ENCODE results near the gene KCNMB1.
"Not testable (repeated sequence)": the region's sequence is repeated elsewhere in the genome, so short reads cannot be mapped to it uniquely, and the experiment has no call there.

Gene KCNMB1

DNA sequence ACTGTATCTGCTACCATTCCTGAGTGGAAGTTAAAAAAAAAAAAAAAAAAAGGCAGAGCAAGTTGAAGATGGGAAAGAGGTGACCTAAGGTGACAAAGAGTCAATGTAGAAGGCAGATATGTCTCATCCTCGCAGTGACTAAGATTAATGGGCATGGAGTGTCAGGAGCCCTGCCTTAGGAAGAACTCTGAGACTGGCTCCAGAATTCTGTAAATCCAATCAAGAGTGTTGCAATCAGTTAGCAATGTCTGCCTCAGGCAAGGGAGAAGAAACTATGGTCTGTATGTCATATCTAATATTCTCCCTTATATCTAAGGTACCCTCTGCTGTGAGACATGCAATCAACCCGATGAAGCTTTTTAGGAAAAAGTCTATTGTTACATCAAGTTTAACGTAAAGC is 24.7 kb upstream of the KCNMB1 start:
- no peak for DNase-seq

DNA sequence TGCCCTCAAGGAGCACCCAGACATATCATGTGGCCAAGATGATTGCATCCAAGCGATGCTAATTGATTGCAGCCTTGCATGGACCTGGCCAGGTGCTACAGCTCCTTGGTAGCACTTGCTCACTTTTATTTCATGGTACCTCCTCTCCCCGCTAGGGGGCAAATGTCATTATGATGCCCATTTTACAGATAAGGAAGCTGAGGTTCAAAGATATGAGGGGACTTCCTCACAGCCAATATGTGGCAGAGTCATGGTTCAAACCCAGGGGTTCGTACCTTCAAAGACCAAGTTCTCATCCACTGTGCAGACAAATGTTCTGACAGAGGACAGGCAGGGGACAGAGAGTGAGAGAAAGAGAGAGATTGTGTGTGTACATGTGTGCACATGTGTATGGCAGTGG is 21.9 kb upstream of the KCNMB1 start:
- DNase-seq: no peak

DNA sequence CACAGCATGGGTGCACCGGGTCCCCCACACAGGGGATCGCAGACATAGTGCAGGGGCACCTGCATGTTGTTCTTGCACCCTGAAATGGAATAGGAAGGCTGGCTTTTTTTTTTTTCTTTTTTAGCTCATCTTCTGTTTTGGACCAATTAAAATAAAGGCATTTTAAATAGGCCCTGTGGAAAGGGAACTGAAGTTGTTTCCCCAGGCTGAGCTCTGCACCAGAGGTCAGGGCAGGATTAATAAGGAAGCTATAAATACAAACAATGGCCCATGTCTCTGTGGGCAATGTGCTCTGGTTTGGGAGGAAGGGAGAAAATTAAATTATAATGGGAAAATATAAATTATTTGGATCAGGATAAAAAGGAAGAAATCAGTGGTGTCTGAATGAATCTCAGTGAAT is 21.2 kb upstream of the KCNMB1 start:
- no peak for DNase-seq

DNA sequence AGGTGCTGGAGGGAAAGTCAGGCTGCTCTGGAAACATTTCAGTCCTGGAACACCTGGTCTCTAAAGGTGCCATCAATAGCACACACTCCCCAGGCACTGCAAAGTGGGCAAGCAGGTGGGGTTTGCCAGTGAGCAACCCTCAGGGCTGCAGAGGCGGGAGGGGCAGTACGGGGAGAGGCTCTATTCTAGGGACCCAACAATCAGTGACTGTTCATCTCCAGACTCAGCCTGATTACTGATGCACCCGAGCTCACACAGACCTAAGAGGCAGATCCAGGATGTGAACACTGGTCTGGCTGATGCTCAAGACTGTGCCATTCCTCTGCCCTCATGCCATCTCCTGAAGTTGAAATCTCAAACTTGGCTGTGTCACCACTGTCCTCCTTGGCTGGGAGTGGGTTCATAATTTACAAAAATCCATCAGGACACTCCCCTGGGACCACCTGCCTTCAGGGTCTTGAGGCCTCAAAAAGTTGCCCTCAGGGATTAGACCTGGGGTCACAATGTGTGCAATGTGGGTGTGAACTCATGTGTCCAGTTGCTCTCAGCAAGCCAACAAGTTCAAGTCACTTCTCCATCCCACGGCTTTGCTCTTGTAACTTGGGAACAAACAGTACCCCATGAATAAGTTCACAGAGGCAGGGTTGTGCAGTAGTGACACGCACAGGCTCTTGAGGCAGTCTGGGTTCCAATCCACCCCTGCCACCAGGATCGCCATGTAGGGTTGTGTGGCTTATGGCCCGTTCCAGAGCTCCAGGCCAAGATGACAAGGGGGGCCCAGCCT is 19.9 kb upstream of the KCNMB1 start:
- DNase-seq: no peak

DNA sequence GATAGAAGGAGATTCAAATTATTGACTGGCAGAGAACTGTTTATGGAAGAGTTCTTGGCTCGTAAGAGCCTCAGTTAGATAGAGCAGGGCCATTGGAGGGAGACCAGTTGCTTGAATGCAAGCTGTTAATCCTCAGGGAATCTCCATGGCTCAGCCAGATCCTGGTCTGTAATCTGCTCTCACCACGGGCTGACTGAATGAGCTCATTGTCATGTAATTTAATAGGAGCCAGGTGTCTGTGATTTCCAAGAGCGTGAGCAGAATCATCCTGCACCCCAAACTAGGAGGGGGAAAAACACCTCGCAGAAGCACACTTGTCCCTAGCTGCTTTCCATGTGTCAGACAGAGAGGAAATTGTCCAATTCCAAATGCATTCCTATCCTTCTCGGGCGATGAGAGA is 19.1 kb upstream of the KCNMB1 start:
- no peak for DNase-seq

DNA sequence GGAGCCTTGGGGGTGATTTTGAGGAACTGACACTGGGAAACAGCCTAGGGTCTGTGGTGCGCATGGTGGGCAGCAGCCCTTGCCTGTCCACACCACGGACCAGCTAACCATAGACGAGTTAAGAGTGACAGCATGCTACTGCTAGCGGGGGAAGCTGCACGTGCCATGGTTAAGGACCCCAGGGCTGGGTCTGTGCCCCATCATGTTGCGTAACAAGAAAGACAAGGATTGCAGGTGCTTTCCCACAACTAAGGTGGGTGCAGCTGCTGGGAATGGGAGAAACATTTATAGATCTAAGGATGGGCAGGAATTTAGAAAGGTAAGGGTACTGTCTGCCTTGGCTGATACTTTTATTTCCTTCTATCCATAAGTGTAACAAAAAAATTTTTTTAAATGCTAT is 17.9 kb upstream of the KCNMB1 start:
- no peak for DNase-seq

DNA sequence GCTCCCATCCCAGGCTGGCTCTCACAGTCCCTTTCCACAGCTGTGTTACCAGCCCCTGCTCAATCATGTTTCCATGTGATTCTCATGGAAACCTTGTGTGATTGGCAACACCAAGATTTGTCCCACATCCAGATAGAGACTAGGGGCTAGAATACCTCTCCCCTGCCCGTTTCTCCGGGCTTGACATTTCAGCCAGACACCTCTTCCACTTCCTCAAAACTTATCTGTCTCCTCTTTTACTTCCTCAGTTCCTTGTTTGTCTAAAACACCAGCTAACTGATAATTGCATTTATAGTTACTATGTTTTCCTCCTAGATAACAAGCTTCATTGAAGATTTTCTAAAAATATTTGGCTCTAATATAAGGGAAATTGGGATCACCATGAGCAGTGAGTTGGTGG is 16.6 kb upstream of the KCNMB1 start:
- no peak for DNase-seq

DNA sequence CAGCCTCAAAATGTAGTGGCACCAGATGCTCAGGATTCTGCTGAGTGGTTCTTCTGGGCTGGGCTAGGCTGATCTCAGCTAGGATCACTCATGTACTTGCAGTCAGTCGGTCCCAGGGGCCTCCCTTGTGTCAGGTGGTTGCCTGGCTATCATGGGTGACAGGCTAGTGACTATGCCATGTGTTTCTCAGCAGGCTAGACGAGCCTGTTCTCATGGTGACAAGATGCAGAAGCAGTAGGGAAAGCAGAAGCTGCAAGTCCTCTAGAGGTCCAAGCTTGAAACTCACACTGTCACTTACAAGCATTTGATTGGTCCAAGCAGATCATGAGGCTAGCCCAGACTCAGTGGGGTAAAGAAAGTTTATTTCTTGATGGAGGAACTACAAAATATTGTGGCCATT is 15.2 kb upstream of the KCNMB1 start:
- DNase-seq: no peak

DNA sequence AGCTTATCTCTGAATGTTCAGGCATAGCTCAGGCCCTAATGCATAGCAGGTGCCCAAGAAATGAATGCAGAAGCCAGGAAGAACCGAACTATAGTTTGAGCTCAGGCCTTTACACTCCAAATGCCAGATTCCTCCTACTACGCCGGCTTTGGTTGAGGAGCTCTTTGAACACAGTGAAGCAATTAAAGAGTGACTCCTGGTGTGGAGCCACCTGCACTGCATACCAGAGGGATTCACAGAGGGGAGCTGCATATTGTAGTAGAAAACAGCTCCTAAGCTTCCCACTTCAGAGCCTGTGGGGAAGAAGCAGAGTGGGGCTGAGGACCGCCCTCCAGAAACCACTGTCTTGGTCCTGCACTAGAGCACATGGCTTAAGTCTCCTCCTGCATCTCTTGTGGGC is 14.5 kb upstream of the KCNMB1 start:
- DNase-seq: no peak

DNA sequence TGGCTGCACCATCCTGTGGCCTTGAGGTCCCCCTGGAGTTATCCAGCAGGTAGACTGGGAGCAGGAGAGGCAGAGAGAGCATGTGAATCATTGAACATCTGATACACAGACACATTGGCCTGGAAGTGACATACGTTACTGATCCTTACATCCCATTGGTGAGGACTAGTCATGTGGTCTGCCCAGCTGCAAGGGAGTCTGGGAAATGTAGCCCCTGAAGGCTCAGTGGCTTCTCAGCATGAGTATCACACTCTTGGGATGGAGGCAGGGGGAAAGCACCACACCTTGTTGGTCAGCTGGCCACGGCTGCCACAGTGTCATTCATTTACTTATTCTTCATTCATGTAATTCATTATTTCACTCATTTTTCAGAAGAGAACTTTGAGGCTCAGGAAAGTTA is 13.3 kb upstream of the KCNMB1 start:
- DNase-seq: no peak

DNA sequence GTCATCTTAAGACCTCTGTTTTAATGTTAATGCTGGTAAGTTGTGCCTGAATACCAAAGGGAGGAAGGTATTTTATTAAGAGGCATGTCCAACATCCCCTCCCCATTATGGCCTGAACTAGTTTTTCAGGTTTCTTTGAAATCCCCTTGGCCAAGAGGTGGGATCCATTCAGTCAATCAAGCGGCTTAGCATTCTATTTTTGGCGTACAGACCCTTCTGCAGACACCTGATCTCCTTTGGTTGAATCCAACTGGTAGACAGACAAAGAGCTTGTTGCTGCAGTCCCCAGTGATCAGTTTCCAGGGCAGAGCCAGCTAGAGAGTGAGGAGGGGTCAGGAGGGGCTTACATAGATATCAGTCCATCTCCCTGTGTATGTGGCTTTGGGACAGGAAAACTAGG is 7.9 kb upstream of the KCNMB1 start:
- DNase-seq: no peak

DNA sequence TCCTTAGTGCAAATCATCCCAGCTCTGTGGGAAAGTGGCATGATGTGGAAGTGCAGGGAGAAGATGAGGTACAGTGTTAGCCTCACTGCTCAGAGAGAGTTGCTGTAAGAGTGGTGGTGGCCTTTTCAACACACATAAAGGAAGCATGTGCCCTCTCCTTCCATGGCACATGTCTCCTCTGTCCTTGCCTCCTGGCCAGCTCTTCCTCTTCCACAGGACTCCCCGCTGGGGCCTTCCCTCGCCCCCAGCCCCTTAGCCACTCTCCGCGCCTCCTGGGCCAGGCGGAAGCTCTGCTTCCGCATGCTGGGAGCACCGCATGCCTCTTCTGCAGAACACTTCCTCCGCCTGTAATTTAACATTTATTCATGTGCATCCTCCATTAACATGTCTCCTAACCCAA is 4.8 kb upstream of the KCNMB1 start:
- DNase-seq: no peak

DNA sequence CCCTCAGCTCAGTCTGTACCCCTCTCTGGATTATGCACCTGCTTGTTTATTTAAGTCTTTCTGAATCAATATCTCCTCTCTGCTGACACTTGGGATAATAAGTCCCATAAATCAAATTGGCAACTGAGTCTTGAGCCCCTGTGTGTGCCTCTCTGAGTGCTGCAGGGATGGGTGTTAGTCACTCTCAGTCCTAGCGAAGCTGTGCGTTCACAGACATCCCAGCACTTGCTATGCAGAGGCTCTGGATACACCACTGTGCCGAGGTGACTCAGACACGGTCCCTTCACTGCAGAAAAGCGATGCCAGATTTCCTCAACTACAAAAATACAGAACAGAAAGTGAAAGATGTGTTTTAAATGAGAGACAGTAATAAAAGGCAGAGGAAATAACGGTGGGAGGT is 4.1 kb upstream of the KCNMB1 start:
- no peak for DNase-seq

DNA sequence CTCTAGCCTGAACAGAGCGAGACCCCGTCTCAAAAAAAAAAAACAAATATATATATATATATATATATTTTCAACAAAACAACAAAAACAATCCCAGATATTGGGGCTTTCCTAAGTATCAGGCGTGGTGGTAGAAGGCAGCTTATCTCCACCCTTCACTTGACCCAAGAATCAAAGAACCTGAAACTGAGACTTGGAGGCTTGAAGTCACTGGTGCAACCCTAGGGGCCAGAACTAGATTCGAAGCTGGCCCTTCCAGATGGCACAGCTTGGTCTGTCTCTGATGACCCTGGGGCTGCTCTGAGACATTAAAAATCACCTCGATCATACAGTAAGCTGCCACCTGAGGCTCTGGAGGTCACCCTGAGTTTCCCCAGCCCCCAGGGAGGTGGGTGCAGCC is 1.3 kb upstream of the KCNMB1 start:
- DNase-seq: no peak

DNA sequence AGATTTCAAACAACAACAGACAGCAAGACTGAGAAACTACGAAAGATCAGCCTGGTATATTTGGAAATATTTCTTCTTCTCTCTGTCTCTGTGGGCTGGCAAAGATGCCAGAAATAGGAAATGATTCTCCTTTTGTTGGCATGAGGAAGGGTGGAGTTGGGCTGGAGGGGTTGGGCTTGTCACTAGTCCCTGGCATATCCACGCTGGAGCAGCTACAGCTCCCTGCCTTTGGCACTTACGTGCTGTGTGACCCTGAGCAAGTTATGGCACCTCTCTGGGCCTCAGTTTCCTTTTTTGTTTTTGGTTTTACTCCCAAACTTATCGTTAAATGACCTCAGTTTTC is 354 bp upstream of the KCNMB1 start:
- DNase-seq: no peak

DNA sequence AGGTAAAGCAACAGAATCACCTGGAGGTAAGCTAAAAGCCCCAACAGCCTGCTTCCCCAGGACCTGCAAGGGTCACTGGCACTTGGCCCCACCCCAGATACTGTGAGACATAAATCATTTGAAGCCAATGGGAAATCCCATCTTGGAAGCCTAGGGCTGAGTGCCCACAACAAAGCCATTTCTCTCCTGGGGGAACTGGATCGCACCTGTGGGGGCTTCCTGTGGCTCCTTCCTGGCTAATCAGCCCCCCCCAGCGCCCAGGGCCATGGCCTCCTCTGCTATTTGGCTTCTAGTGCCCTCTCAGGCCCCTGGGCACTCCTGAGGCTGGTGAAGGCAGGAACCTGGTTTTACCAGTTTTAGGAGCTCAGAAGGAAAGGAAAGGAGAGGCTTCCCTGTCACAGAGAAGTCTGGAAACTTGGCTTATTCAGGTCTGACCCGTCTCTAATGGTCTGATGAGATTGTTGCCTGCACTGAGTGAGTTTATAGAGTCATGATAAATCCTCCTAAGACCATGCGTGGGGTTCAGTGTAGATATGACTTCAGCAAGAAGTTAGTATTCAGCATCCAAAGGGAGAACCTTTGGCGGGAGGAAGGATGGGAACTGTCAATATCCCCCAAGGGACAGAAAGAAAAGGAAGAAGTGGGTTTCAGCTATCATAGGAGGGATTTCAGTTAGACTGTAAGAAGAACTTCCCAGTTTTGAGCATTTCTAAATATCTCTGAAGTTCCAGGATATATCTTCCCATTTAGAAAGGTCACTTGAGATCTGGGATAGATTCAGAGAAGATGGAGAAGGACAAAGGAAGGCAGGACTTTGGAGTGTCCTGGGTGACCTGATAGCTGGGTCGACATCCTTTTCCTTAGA is 1.2 kb downstream of the KCNMB1 start:
- DNase-seq: no peak

DNA sequence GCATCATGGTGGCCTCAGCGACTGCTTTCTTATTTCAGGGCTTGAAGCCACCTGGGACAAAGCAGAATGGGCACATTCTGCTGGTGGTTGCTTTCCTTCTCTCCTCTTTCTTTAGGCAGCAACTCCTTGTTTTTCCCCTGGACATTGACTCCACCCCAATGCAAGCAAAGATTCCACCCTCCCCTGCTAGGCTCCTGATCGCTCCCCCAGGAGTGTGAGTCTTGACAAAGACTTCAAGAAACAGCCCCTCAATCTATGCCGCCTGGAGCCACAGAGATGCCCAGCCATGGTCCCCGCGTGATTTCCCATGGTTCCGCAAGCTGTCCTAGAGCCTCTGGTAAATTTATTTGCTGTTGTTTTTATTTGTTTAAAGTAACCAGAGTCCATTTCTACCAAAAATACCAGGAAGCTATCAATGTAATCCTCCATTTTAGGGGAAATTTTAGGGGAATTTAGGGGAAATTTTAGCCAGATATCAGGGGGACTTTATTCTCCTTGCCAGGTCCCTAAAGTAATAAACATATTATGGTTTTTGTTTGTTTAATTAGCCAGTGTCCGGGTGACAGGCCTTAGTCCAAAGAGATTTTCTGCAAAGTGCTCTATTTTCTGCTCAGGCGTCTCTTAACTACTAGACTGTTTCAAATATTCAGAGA is 2.3 kb downstream of the KCNMB1 start:
- no peak for DNase-seq

DNA sequence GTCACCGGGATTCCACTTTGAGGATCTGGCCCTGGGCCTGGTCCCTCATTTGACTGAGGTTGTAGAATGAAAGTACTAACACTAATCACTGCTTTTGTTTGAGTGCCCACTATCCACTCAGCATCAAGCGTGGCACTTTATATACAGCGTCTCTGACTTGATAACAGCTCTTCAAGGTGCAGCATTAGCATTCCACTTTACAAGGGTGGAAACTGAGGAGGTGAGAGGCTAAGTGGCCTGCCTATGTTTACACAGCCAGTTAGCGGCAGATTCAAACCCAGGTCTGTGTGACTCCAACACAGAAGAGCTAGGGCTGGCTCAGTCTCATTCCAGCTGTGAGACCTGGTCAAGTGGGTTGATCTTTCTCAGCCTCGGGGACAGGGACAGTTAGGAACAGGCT is 5.9 kb downstream of the KCNMB1 start:
- DNase-seq: no peak

DNA sequence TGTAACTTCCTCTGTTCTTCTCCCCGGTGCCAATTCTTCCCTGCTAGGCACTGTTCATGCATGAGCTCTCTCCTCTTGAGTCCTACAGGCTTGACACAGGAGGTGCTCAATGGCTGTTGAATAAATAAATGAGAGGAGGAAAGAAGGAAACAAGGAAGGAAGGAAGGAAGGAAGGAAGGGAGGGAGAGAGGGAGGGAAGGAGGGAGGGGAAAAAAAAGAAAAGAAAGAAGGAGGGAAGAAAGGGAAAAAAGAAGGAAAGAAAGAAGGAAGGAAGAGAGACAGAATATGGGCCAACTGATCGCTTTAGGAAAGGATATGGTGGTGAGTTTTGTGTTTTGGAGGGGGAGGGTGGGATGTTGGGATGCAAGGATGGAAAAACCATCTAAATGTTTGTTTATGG is 6.4 kb downstream of the KCNMB1 start:
- no peak for DNase-seq

DNA sequence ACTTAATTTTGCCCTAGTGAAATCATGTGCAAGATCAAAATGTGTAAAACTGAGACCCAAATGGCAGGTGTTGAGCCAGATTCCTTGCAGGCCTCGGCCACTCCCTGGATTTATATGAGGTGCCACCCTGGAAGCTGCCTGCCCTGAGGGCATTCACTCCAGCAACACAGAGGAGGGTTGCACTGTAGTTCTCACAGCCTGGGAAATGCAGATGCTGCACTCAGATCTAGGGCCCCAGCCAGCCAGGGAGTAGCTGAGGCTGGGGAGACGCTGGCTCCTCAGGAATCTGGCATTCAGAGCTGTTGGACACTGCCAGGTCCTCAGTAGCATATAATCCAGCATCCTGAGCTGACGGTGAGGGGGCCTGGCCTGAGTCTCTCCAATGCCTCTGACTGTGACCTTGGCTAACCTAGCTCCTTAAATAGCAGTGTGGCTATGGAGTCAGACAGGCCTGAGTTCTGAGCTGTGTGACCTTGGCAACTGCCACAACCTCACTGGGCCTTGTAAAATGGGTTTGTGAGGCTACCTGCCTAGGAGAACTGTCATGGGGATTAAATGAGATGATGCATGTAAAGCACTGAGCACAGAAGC is 8.7 kb downstream of the KCNMB1 start:
- no peak for DNase-seq

DNA sequence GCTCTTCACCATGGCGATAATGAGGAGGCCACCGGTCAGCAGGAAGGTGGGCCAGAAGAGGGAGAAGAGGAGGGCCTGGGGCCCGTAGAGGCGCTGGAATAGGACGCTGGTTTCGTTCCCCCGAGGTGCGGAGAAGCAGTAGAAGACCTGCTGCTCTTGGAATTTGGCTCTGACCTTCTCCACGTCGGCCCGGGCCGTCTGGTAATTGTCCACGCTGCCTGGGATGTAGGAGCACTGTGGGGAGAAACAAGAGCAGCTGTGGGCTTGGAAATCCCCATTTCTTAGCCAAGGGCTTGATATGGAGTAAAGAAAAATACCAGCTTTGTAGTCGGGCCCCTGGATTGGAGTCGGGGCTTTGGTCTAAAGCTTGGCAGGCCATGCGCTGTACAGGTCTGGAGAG is 10.4 kb downstream of the KCNMB1 start:
- DNase-seq: no peak

DNA sequence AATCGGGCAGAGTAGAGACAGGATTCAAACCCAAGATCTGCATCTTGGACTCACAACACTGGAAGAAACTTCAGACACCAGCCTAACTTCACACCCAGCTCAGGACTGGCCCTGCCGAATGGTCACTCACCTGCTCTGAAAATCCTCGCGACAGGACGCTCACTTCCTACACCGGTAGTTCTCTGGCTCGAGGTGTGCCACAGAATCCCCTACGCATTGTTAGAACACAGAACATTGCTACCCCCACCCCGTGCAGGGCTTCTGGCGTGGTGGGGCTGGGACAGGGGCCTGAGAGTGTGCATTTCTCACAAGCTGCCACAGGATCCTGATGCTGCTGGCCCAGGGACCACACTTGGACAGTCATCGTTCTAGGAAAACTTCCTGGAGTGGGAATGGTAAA is 12.1 kb downstream of the KCNMB1 start:
- no peak for DNase-seq

DNA sequence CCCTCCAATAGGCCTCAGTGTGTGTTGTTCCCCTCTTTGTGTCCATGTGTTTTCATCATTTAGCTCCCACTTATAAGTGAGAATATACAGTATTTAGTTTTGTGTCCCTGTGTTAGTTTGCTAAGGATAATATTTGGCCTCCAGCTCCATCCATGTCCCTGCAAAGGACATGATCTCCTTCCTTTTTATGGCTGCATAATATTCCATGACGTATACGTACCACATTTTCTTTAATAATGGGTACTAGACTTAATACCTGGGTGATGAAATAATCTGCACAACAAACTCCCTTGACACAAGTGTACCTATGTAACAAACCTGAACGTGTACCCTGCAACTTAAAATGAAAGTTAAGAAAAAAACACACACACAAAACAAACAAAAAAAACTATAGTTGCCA is 12.6 kb downstream of the KCNMB1 start:
- DNase-seq: not testable (repeated sequence)

DNA sequence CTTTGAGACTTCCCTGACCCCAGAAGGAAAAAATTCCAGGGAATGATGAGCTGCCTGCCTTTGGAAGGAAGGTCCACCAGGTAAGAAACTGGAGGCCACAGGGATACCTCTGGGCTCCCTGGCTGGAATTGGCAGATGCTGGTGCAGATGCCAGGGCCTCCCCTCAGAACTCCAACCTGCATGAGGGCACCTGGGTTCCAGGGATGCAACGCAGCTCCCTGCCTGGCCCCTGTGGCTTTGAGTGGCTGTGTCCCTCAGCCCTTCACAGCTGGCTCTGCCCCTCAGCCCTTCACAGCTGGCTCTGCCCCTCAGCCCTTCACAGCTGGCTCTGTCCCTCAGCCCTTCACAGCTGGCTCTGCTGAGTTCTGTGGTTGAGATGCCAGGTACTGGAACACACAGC is 13.9 kb downstream of the KCNMB1 start:
- no peak for DNase-seq

Measured in central memory CD4-positive, alpha-beta T cell (primary cell).